Glutamatergic neuron (in vitro differentiated cells): ENCODE measurements around the gene TOM1L2. TPM values are rescaled to one million over a fixed set of nuclear protein-coding genes. Genes with fewer than 3 reads are reported as not detected.

Experiments
- DNase-seq: peaks from one replicate; pipeline ENCODE4 v3.0.0; 2022
- H3K27ac Mint-ChIP-seq: one replicate; pipeline ENCODE4 v1.8.0; 2020; ENCODE audit warnings: mild to moderate bottlenecking, mixed read lengths, inconsistent platforms; ENCODE audit not compliant: unreplicated experiment
- H3K27me3 Mint-ChIP-seq: one replicate; pipeline ENCODE4 v1.8.0; 2020; ENCODE audit warnings: mild to moderate bottlenecking, moderate library complexity, mixed read lengths, inconsistent platforms; ENCODE audit not compliant: unreplicated experiment
- H3K36me3 Mint-ChIP-seq: one replicate; pipeline ENCODE4 v1.8.0; 2020; ENCODE audit warnings: mild to moderate bottlenecking, mixed read lengths, inconsistent platforms; ENCODE audit not compliant: unreplicated experiment
- H3K4me1 Mint-ChIP-seq: one replicate; pipeline ENCODE4 v1.8.0; 2020; ENCODE audit warnings: mild to moderate bottlenecking, low read depth, mixed read lengths, inconsistent platforms; ENCODE audit not compliant: unreplicated experiment
- H3K4me3 Mint-ChIP-seq: one replicate; pipeline ENCODE4 v1.8.0; 2020; ENCODE audit warnings: mild to moderate bottlenecking, mixed read lengths, inconsistent platforms; ENCODE audit not compliant: unreplicated experiment
- H3K9me3 Mint-ChIP-seq: one replicate; pipeline ENCODE4 v1.8.0; 2020; ENCODE audit warnings: mild to moderate bottlenecking, moderate library complexity, mixed read lengths, inconsistent platforms; ENCODE audit not compliant: unreplicated experiment
- CTCF ChIP-seq: fragments of 200-600 bp; sonication (generic); IDR thresholded peaks from one replicate; pipeline ENCODE4 v1.5.0; 2021; ENCODE audit not compliant: partially characterized antibody, unreplicated experiment
- total RNA-seq: library from RNA; stranded (reverse); fragmentation: NEBNext Ultra II Directional; extraction: Animal tissue kit (Norgen Biotek cat#: 25700); gene quantifications from one replicate; pipeline ENCODE4 v1.2.1, GENCODE V29; 2021; ENCODE audit not compliant: unreplicated experiment

Gene TOM1L2
- total RNA-seq, 1 donor from 2014 or later = 62.8 TPM

GRCh38 chr17:17868641-17869522 lies 103.3 kb downstream of the TOM1L2 start:
- Mint-ChIP-seq H3K4me1 (peaks cover 42% of the 10 kb centered on the region), H3K27me3 (peaks cover 6% of the 10 kb centered on the region), H3K9me3 (peaks cover 13% of the 10 kb centered on the region), H3K36me3 (no peaks in the 10 kb centered on the region), H3K27ac (peak overlapping the region; percentile 93), H3K4me3 (peak overlapping the region; percentile 72)
- no peak for TF ChIP-seq CTCF
- DNase-seq = no peak

- H3K36me3 Mint-ChIP-seq = no peaks in the 10 kb centered on the region
- TF ChIP-seq CTCF = no peak
- no peak for DNase-seq
- H3K4me1 Mint-ChIP-seq = peaks cover 36% of the 10 kb centered on the region
- H3K27me3 Mint-ChIP-seq = peaks cover 6% of the 10 kb centered on the region
- H3K27ac Mint-ChIP-seq = no peak overlapping the region
- H3K4me3 Mint-ChIP-seq = no peak overlapping the region
- peaks cover 8% of the 10 kb centered on the region for H3K9me3 Mint-ChIP-seq
Measured at GRCh38 chr17:17866897-17867296, 105.3 kb downstream of the TOM1L2 start.

GRCh38 chr17:17866425-17866824 lies 105.8 kb downstream of the TOM1L2 start:
- peaks cover 7% of the 10 kb centered on the region for H3K9me3 Mint-ChIP-seq
- no peak for TF ChIP-seq CTCF
- peaks cover 34% of the 10 kb centered on the region for H3K4me1 Mint-ChIP-seq
- peaks cover 6% of the 10 kb centered on the region for H3K27me3 Mint-ChIP-seq
- DNase-seq = no peak
- no peaks in the 10 kb centered on the region for H3K36me3 Mint-ChIP-seq
- no peak overlapping the region for H3K27ac Mint-ChIP-seq
- H3K4me3 Mint-ChIP-seq = no peak overlapping the region

GRCh38 chr17:17865035-17865434 lies 107.2 kb downstream of the TOM1L2 start:
- TF ChIP-seq CTCF = no peak
- Mint-ChIP-seq H3K27me3 (peaks cover 6% of the 10 kb centered on the region), H3K36me3 (no peaks in the 10 kb centered on the region), H3K4me1 (peaks cover 31% of the 10 kb centered on the region), H3K4me3 (no peak overlapping the region), H3K27ac (no peak overlapping the region), H3K9me3 (peaks cover 5% of the 10 kb centered on the region)
- no peak for DNase-seq

GRCh38 chr17:17860766-17861107 lies 111.5 kb downstream of the TOM1L2 start:
- peak overlapping the region; percentile 68 for H3K27ac Mint-ChIP-seq
- DNase-seq = no peak
- no peak for TF ChIP-seq CTCF
- H3K9me3 Mint-ChIP-seq = no peaks in the 10 kb centered on the region
- peaks cover 11% of the 10 kb centered on the region for H3K4me1 Mint-ChIP-seq
- H3K27me3 Mint-ChIP-seq = no peaks in the 10 kb centered on the region
- no peak overlapping the region for H3K4me3 Mint-ChIP-seq
- no peaks in the 10 kb centered on the region for H3K36me3 Mint-ChIP-seq
